Measurements from ENCODE around the gene RCAN2.

The RCAN2 gene

DNA sequence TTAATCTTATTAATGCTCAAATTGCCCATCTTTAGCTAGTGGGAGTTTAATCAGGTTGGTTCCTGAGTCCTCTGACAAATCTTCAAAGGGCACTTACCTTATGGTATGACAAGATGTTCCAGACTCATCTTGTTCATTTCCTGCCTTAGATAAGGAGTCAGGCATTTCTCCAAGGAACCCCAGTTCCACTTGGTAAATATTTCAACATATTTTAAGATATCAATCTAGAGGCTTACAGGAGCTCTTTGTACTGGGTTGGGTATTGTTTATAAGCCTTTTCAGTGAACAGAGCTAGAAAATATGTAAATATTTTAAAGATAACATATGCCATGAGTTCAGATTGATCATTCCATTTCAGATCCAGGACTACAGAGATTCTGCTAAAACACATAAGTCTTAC lies 159.8 kb downstream of the RCAN2 start:
- no peak for DNase-seq

DNA sequence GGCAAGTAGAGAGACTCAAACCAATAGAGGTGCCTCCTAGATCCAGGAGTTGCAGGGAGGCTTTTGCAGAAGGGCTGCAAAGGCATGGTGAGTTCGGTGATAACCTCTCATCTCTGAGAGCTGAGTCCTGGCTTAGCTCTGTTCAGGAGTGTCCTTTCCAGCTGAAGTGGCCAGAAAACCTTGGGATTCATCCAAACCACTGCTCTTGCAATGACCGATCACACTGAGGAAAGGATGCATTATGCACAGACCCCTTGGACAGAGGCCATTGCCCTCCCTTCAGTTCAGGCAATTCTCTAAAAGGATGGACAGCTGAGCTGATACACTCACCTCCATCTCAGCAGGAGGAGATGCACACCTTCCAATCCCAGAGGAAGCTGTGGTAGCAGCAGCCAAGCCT lies 161.7 kb downstream of the RCAN2 start:
- DNase-seq: no peak

DNA sequence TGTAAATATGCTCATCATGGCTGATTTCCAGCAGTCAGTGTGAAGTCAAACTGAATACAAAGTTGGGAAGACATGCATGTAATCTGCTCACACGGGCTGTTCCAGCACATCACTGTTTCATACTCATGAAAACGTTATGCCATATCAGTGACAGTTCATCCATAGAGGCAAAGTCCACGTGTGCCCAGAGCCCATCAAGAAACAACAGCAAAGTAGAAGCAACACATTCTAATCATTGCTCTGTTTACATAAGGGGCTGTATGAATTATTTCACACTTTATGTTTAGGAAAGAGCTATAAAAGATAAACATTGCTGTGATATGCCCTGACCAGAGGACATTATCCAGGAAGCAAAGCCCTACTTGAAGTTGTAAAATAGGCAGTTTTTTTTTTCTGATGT lies 163.5 kb downstream of the RCAN2 start:
- DNase-seq: no peak

DNA sequence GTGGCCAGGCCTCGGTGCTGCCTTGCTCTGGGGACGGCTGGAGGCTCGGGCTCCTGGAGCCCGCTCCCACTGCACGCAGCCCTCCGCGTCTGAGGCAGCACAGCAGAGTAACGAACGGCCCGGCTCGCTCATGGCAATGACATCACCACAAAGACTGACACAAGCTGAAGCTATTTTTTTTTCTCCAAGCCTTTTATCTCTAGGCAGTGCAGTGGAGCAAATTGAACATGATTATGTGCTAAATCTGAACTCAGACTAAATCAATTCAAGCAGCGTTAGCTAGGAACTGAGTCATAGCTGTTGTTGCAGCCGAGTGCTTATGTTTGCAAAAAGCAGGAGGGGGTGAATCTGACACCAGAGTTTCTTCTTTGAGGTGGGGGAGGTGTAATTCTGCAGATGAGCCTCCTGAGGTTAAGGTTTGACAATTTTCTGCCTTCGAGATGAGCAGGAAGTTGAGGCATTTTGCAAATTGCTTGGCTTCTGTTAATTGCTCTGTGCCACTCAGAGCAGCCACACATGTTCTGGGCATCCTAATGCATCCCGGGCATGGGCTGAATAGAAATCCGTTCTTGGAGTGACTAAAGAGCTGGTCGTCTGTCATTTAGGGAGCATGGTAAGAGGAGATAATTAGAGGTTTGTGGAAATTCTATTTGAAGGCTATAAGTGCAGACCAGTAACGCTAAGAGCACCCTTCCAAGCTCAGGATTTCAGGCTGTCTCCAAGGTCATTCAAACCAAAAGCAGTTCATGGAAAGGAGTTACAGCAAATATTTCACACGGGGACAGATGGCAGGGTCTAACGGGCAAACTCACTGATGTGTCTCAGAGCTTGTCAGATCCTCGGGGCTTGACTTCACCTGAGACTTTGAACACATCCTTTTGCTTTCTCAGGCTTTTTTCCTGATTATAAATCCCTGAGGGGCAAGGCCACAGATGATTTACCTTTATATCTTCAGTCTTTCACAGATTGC lies 165.4 kb downstream of the RCAN2 start:
- no peak for DNase-seq

DNA sequence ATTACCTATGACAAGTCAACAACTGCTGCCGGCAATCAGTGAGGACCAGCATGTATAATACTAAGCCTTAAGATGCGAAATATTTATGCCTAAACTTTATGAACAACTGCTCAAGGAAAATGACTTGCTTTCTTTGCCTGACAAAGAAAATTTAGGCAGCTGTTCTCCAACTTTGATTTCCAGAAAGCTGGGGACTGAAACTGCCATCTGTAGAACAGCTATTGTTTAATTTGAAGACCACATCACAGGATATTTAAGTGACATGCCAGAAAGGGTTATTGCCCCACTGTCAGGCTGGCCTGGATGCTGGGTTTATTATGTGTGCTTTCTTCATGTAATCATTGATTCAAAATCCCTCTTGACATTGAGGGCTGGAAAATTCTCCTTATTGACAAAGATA lies 166.5 kb downstream of the RCAN2 start:
- no peak for DNase-seq

DNA sequence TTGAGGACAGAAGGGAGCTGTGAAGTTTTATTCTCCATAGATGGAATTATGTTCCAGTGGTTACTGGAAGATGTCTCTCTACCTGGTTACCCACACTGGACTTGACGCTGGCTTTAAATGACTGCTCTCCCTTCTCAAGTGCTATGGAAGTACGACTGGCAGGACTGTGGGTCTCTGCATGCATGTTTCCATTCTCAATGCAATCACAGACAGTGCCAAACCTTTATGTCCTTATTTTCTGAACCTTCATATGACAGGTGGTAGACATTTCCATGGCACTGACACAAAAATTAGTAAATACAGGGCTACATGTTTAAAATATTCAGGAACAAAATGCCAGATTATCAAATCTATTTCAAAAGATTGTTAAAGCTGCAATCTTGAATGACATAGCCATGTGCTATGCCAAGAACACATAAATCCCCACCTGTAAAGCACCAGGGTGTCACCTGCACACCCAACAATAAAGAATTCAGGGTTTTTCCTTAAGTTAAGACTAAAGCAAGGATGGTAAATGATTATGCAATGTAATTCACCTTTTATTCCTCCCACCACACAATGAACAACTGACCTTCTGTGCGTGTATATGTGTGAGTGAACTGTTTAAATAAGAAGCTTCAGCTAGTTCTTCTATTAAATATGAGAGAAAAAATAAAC lies 167.2 kb downstream of the RCAN2 start:
- no peak for DNase-seq

DNA sequence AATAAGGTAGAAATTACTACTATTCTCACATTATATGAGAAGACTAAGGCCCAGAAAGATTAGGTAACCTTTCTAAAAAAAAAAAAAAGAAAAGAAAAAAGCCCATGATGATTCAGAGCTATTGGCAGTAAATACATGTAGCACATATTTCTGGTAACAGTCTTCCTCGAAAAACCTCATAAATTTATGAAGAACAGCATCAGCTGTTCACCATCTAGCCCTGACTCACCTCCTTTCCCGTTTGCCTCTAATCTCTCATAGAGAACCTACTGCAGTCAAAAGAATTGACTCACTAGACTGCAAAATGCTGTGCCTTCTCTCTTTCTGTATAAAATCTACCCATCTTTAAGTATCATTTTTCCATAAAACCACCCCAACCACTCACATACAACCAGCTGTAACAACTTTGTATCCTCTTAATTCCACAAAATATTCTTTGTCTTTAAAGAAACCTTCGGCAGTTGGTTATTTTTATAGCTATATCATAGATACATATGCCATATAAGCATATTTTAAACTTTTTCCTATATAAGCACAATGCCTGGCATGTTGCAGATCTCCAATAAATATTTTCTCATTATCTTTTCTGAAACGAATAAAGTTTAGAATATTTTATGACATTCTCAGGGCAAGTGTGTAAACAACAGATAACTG lies 167.8 kb downstream of the RCAN2 start:
- no peak for DNase-seq

DNA sequence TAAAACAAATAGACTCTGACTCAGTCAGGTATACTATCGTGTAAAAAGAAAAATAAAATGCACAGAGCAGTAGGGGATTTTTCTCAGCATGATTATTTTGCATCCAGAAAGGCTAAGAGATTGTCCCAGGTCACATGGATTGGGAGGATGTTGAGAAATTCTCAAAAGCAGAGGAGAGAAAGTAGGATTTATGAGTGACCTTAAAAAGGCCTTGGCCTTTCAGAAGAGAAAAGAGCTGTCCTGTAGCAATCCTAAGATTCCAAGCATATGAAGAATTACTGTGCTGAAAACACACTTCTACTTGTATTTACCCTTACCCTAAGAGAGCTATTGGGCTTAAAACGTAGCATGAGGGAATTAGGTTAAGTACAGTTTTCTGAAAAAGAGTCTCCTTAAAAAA lies 170.7 kb downstream of the RCAN2 start:
- DNase-seq: no peak

DNA sequence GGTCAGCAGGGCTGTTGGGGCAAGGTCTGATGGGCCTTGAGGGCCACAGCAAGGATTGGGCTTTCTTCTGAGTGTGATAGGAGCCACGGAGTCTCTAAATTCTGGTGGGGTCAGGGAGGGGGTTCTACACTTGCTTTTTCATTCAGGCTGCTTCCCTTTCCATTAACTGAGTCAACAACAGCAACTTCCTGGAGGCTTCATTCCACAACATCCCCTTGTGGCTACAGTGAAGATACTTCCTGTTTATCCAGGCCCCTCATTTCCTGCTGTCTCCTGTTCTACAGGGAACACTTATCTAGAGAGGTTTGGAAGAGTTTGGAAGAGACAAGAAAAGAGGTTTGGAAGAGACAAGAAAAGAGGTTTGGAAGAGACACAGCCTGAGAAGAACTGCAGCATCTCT lies 175.7 kb downstream of the RCAN2 start:
- DNase-seq: no peak

DNA sequence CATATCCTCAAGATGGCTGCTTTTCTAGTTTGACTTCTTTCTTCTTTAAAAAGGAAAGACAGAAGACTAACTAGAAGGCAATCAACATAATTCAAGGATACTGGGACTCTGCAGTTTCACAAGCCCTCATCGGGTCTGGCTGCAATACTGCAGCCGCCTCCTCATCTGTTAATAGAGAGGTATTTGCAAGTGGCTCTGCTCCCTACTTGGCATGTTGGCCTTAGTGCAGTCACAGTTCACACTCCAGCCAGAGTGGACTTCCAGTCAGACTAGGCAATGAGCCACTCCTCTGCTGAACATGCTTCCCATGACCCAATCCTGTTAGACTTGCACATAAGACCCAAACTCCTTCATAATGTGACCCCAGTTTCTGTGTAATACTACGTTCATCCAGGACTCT lies 178.6 kb downstream of the RCAN2 start:
- DNase-seq: no peak

DNA sequence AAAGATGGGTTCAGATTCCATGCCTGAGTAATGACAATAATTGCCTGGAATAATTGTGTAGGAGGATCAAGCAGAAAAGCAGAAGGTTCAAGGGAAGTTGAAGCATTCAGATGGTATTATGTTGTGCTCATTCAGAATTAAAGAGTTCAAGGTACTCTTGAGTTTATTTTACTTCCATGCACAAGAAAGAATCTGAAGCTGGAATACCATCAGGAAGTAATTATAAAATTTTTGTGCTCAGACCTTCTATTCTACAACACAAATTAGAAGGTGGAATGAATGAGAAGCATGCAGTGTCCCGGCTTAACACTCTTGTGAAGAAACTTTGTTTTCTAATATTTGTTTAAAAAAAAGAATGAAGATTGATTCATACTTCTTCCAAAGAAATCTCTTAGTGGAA lies 181.1 kb downstream of the RCAN2 start:
- DNase-seq: no peak

DNA sequence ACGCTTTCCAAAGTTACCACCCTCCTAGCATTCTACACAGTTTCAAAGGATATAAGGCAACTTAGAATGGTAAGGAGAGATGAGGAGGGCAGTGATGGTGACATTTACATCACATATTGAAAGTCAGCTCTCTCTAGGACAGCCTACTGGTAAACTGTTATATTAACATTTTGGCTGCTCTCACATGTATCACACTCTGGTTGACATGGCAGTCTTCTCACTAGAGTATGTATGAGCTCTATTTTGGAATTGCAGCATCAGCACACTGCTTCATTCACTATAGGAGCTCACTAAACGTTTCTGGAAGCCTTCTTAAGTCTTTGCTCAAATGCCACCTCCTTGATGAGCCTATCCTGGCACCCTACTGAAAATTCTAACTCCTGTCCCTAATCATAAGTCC lies 184.8 kb downstream of the RCAN2 start:
- no peak for DNase-seq

DNA sequence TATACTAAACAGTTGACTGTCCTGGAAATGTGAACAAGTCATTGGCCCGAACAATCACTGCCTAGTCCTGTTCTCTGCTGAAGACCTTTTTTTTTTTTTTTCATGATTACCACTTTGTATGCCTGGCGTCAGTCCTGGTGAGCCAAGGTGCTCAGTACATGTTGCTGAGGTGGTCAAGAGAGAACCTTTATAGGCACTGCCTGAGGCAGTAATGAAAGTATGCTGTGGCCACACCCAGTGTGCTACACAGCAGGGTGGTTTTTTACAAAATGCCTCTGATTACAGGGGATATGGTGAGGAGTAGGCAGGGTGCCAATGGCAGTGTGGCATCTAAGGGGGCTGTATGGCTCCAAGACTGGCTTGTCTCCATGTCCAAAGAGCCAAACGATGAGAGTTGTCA lies 185.4 kb downstream of the RCAN2 start:
- DNase-seq: no peak

DNA sequence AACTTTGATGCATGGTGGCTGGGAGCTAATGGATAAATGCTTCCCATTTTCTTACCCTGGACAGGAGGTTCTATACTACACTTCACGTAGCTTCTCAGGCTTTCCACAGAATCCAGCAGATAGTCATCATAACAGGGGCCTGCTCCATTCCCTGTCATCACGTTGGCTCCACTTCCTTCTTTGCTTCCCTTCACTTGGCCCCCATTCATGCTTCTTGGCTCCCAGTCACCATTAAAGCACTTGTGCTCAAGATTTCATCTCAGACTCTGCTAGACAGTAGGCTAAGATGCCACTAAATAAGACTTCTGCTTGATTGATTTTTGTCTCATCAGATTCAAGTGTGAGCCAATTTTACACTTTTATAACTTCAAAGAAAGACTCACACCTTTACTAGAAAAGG lies 186.0 kb downstream of the RCAN2 start:
- no peak for DNase-seq

DNA sequence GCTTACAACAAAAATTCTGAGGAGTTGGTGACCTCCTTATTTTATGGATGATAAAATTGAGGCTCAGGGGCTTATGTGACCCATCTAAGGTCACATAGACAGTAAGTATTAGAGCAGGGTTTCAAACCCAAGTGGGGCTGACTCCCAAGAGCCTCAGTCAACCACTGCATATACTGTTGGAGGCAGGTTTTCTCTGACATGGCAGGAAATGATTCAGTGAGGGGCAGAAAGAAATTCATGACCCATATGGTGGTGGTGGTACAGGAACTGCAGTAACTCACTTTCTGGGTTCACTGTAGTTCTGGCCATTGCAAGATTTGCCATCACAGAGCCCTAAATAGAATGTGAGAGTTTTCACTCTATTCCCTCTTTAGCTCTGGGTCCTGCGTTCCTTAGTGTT lies 188.4 kb downstream of the RCAN2 start:
- no peak for DNase-seq

DNA sequence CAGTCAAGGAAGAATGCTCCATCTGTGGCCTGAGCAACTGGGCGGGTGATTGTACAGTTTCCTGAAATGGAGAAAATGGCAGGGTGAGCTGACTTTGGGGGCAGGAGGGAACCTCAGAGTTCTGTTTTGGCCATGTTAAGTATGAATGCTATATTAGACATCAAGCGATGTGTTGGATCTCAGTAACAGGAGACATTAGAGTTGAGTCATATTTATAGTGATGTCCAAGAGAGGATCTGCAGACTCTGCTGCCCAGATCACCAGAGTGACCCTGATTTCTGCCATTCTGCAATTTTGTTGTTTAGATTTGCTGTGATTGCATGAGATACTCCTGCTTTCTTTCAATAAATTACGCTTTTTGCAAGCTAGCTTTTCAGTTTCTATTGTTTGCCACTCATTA lies 189.1 kb downstream of the RCAN2 start:
- DNase-seq: no peak

DNA sequence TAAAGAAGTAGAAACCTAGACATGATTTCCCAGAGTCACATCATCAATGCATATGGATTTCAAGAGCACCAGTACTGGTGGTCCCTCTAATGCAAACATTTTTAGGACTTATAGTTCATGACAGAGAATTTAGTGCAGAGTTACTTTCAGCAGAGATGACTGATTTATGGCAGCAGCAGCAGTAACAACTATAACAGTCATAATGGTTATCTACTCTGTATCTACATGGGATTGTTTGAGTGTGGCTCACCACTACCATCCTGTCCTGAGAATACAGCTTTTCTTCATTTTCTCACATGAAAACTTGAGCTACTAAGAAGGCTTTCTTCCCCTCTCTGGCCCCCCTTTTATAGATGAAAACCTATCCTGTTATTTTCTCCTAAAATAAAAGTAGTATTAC lies 192.0 kb downstream of the RCAN2 start:
- DNase-seq: no peak

DNA sequence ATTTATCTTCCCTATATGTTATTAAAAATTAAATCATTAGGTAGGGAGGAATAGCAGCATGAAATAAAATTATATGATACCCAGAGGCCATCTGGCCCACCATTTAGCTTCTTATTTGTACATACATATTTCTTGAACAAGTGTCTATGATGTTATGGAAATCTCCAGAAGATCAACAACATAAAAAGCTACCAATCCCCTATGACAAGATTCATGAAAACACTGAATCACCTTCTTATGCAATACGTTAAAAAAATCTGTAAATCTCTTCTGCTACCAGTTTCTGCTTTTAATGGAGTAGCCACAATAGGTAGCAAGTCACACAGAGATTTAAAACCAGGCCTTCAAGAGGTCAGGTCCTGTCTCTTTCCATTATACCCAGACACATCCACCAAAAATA lies 194.7 kb downstream of the RCAN2 start:
- DNase-seq: no peak

DNA sequence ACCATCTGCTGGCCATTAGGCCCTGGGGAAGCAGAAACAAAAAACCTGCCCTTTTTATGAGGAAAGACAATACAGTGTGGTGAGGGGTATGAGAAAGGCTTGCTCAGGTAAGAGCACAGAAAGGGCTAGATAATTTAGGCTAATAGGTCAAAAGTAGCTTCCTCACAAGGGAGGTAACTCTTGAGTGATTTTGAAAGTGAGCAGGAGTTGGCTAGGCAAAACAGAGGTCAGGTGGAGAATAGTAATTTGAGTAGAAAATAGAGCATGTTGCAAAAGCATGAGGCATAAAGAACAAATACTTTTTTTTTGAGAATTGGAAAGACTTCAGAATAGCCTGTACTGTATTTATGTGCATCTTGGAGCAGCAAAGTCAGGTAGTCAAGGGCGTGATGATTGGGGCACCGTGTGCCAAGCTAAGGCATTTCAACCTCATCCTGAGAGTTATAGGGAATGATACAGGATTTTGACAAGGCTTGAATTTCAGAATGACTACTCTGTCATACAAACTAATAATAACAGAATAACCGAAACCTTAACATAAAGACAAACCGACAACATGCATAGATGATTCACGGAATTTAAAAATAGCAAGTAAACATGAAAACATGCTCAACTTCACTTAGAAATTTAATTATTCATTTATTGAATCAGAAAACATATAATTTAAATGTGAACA lies 197.5 kb downstream of the RCAN2 start:
- DNase-seq: no peak

DNA sequence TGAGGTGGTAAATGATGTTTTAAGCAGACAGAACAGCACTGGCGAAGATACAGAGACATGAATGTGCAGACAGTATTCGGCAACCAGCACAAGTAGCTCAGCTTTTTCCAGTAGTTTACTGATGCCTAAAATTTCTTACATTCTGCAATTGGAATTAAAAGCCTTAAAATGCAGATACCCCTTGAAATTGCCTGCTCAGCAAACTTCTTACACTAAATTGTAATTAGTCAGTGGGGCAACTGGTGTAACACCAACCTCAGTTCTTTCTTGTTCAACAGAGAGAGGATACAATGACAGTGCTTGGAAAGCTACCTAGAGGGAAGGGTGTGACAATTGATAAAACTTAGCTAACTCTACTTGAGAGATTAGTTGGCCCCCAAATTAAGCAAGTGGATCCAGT lies 199.4 kb downstream of the RCAN2 start:
- DNase-seq: no peak

DNA sequence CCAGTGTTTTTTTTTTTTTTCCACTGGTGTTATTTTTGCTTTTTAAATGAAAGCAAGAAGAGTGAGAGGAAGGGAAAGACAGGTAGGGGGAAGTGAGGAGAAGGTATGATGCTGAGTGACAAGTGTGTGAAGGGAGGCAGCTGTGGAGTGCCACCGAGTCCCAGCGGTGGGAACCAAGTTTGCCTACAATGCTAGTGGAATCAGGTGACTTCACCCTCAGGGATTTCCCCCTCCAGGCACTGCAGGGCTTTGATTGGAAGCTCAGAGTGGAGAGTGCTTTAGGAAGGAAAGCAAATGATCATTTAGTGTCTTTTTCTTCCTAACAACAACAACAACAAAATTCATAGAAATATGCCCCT lies 200.0 kb downstream of the RCAN2 start:
- DNase-seq: no peak

DNA sequence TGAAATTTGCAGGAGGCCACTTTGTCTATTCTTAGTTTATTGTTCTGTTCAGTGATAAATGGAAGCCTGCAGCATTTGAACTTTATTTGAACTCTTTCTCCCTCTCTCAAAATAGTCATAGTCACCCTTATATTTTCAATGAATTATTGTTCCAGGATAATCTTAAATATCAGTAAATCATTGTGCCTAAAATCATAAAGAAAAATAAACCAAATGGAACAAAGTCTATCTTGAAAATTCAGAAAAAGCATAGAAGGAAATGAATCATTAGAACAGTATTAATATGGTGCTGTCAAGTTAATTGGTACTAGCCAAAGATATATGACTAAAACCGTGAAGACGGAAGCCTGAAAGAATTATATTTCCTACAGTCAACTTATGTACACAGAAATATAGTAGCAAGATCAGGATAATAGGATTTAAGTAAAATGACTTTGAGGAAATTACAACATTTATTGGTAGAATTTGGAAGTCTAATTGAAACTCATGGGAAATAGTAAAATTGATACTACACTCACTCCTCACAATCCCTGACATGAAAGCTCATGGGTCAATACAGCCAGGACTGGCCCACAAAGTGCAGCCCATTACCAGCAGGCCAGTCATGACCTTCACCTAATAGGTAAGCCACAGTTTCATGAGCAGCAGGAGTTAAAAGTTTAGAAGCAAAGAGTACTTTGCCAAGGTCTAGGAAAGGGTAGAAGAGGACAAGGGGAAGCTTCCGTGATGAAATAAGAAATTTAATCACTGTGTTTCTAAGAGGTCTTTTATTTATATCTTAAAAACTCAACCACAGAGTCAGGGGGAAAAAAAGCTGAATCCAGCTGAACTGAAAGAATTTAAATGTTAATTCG lies 200.6 kb downstream of the RCAN2 start:
- DNase-seq: no peak

DNA sequence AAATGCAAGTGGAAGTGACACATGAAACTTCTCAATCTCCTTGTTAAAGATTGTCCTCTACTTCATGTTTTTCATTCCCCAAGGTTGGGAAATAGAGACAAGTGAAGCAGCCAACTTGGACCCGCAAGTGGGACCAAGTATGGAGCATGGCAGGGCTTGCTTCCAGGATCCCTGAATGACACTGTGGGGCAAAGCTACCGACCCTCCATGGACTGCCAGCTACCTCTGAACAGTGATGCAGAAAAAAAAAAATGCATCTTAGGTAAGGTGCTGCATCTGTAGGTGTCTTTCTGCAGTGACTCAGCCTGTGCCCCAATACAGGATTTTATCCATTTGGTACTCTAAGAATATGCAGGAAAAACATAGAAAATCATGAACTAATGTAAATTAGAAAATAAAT lies 201.4 kb downstream of the RCAN2 start:
- DNase-seq: no peak

All from stimulated activated CD4-positive, alpha-beta T cell treated with anti-CD3 and anti-CD28 coated beads, Interleukin-4, amount 100 ng/mL, for 24 hours (primary cell).